T-helper 2 cell treated with Interferon-gamma antibody and Interleukin-4, amounts not matched to agents 5 μg/mL and 100 μg/mL, for 36 hours (primary cell): ENCODE results near the gene DLG4.

Experiments used
- DNase-seq: peaks from one replicate; pipeline ENCODE4 v3.0.0; 2021; ENCODE audit warnings: low spot score
- H3K27ac Mint-ChIP-seq: one replicate; pipeline ENCODE4 v1.8.0; 2021; ENCODE audit warnings: mild to moderate bottlenecking, mixed read lengths
- H3K27me3 Mint-ChIP-seq: one replicate; pipeline ENCODE4 v1.8.0; 2021; ENCODE audit warnings: low read depth, mixed read lengths
- H3K36me3 Mint-ChIP-seq: one replicate; pipeline ENCODE4 v1.8.0; 2021; ENCODE audit warnings: low read depth, mixed read lengths
- H3K4me1 Mint-ChIP-seq: one replicate; pipeline ENCODE4 v1.8.0; 2021; ENCODE audit warnings: low read depth, mixed read lengths
- H3K4me3 Mint-ChIP-seq: one replicate; pipeline ENCODE4 v1.8.0; 2022; ENCODE audit warnings: mild to moderate bottlenecking, moderate library complexity, mixed read lengths
- H3K9me3 Mint-ChIP-seq: one replicate; pipeline ENCODE4 v1.8.0; 2021; ENCODE audit warnings: mixed read lengths

The DLG4 gene

GRCh38 chr17:7205561-7205960, 14.1 kb downstream of the DLG4 start:
- Mint-ChIP-seq H3K27me3 (peaks cover 5% of the 10 kb centered on the region), H3K4me1 (peaks cover 24% of the 10 kb centered on the region), H3K36me3 (no peaks in the 10 kb centered on the region), H3K27ac (peak overlapping the region; percentile 90), H3K4me3 (peak overlapping the region; percentile 82), H3K9me3 (no peaks in the 10 kb centered on the region)
- DNase-seq, result no peak

GRCh38 chr17:7204828-7205461, 14.7 kb downstream of the DLG4 start:
- Mint-ChIP-seq H3K27me3 (peaks cover under 1% of the 10 kb centered on the region), H3K9me3 (no peaks in the 10 kb centered on the region), H3K4me1 (peaks cover 24% of the 10 kb centered on the region), H3K36me3 (no peaks in the 10 kb centered on the region), H3K27ac (peak overlapping the region; percentile 90), H3K4me3 (peak overlapping the region; percentile 82)
- DNase-seq, result peak; percentile 90

GRCh38 chr17:7204336-7204735, 15.3 kb downstream of the DLG4 start:
- Mint-ChIP-seq H3K36me3 (no peaks in the 10 kb centered on the region), H3K4me3 (peak overlapping the region; percentile 82), H3K9me3 (no peaks in the 10 kb centered on the region), H3K4me1 (peaks cover 24% of the 10 kb centered on the region), H3K27me3 (no peaks in the 10 kb centered on the region), H3K27ac (peak overlapping the region; percentile 90)
- no peak for DNase-seq

- no peaks in the 10 kb centered on the region for H3K36me3 Mint-ChIP-seq
- no peak for DNase-seq
- peak overlapping the region; percentile 82 for H3K4me3 Mint-ChIP-seq
- H3K9me3 Mint-ChIP-seq, result no peaks in the 10 kb centered on the region
- H3K27ac Mint-ChIP-seq, result peak overlapping the region; percentile 90
- peaks cover 24% of the 10 kb centered on the region for H3K4me1 Mint-ChIP-seq
- H3K27me3 Mint-ChIP-seq, result no peaks in the 10 kb centered on the region
These were observed 16.2 kb downstream of the DLG4 start for GRCh38 chr17:7203391-7203790.

- Mint-ChIP-seq H3K4me3 (no peak overlapping the region), H3K27ac (no peak overlapping the region), H3K9me3 (no peaks in the 10 kb centered on the region), H3K4me1 (no peaks in the 10 kb centered on the region), H3K27me3 (no peaks in the 10 kb centered on the region), H3K36me3 (no peaks in the 10 kb centered on the region)
- no peak for DNase-seq
These were observed 22.8 kb downstream of the DLG4 start for GRCh38 chr17:7196651-7197401.

- Mint-ChIP-seq H3K4me1 (no peaks in the 10 kb centered on the region), H3K36me3 (no peaks in the 10 kb centered on the region), H3K27me3 (no peaks in the 10 kb centered on the region), H3K4me3 (no peak overlapping the region), H3K9me3 (no peaks in the 10 kb centered on the region), H3K27ac (no peak overlapping the region)
- no peak for DNase-seq
These were observed 23.7 kb downstream of the DLG4 start for GRCh38 chr17:7195971-7196370.

- H3K36me3 Mint-ChIP-seq, result no peaks in the 10 kb centered on the region
- H3K4me1 Mint-ChIP-seq, result no peaks in the 10 kb centered on the region
- no peak overlapping the region for H3K4me3 Mint-ChIP-seq
- H3K27ac Mint-ChIP-seq, result no peak overlapping the region
- DNase-seq, result no peak
- H3K27me3 Mint-ChIP-seq, result no peaks in the 10 kb centered on the region
- no peaks in the 10 kb centered on the region for H3K9me3 Mint-ChIP-seq
These were observed 27.2 kb downstream of the DLG4 start for GRCh38 chr17:7192271-7192937.

- no peaks in the 10 kb centered on the region for H3K27me3 Mint-ChIP-seq
- H3K9me3 Mint-ChIP-seq, result no peaks in the 10 kb centered on the region
- H3K36me3 Mint-ChIP-seq, result no peaks in the 10 kb centered on the region
- no peak overlapping the region for H3K27ac Mint-ChIP-seq
- H3K4me1 Mint-ChIP-seq, result no peaks in the 10 kb centered on the region
- no peak for DNase-seq
- no peak overlapping the region for H3K4me3 Mint-ChIP-seq
These were observed 27.9 kb downstream of the DLG4 start for GRCh38 chr17:7191571-7192270.

GRCh38 chr17:7191069-7191468, 28.6 kb downstream of the DLG4 start:
- Mint-ChIP-seq H3K27me3 (no peaks in the 10 kb centered on the region), H3K9me3 (no peaks in the 10 kb centered on the region), H3K4me1 (peaks cover 4% of the 10 kb centered on the region), H3K4me3 (no peak overlapping the region), H3K27ac (no peak overlapping the region), H3K36me3 (no peaks in the 10 kb centered on the region)
- no peak for DNase-seq

GRCh38 chr17:7190276-7190917, 29.2 kb downstream of the DLG4 start:
- H3K27ac Mint-ChIP-seq, result no peak overlapping the region
- no peak overlapping the region for H3K4me3 Mint-ChIP-seq
- H3K27me3 Mint-ChIP-seq, result no peaks in the 10 kb centered on the region
- no peaks in the 10 kb centered on the region for H3K36me3 Mint-ChIP-seq
- no peaks in the 10 kb centered on the region for H3K9me3 Mint-ChIP-seq
- no peak for DNase-seq
- H3K4me1 Mint-ChIP-seq, result peaks cover 4% of the 10 kb centered on the region

GRCh38 chr17:7186241-7186640, 33.4 kb downstream of the DLG4 start:
- no peaks in the 10 kb centered on the region for H3K27me3 Mint-ChIP-seq
- H3K4me1 Mint-ChIP-seq, result peaks cover 4% of the 10 kb centered on the region
- H3K4me3 Mint-ChIP-seq, result no peak overlapping the region
- H3K27ac Mint-ChIP-seq, result no peak overlapping the region
- no peaks in the 10 kb centered on the region for H3K36me3 Mint-ChIP-seq
- H3K9me3 Mint-ChIP-seq, result no peaks in the 10 kb centered on the region
- no peak for DNase-seq

GRCh38 chr17:7184647-7185046, 35.0 kb downstream of the DLG4 start:
- Mint-ChIP-seq H3K4me3 (no peak overlapping the region), H3K36me3 (no peaks in the 10 kb centered on the region), H3K9me3 (no peaks in the 10 kb centered on the region), H3K27me3 (no peaks in the 10 kb centered on the region), H3K27ac (no peak overlapping the region), H3K4me1 (peaks cover 4% of the 10 kb centered on the region)
- no peak for DNase-seq

GRCh38 chr17:7184091-7184488, 35.5 kb downstream of the DLG4 start:
- DNase-seq, result no peak
- H3K36me3 Mint-ChIP-seq, result no peaks in the 10 kb centered on the region
- peaks cover 4% of the 10 kb centered on the region for H3K4me1 Mint-ChIP-seq
- no peak overlapping the region for H3K4me3 Mint-ChIP-seq
- peaks cover 3% of the 10 kb centered on the region for H3K27me3 Mint-ChIP-seq
- H3K9me3 Mint-ChIP-seq, result no peaks in the 10 kb centered on the region
- H3K27ac Mint-ChIP-seq, result no peak overlapping the region
